Osteoblast (primary cell): ENCODE data around the gene MBP. TPM values are rescaled to one million over a fixed set of nuclear protein-coding genes. Genes with fewer than 3 reads are reported as not detected.

Source experiments
- DNase-seq: peaks from one replicate; pipeline ENCODE4 v3.0.0; 2011; ENCODE audit warnings: low spot score, mixed read lengths; ENCODE audit not compliant: insufficient read length; ENCODE audit errors: missing footprints
- H2AFZ ChIP-seq: 2 replicates; pipeline ENCODE4 v1.6.0; 2011; ENCODE audit warnings: mild to moderate bottlenecking, low read length
- H3K27ac ChIP-seq: 2 replicates; pipeline ENCODE4 v1.5.1; 2011; ENCODE audit warnings: mild to moderate bottlenecking, low read depth, low read length, moderate library complexity
- H3K27me3 ChIP-seq: 2 replicates; pipeline ENCODE4 v1.6.0; 2012; ENCODE audit warnings: mild to moderate bottlenecking, control low read depth, inconsistent platforms, low read length, moderate library complexity; ENCODE audit not compliant: insufficient read depth
- H3K36me3 ChIP-seq: 2 replicates; pipeline ENCODE4 v1.5.1; 2011; ENCODE audit warnings: mild to moderate bottlenecking, low read length, control low read depth, moderate library complexity; ENCODE audit not compliant: insufficient read depth
- H3K4me1 ChIP-seq: 2 replicates; pipeline ENCODE4 v1.5.1; 2011; ENCODE audit warnings: mild to moderate bottlenecking, low read length, control low read depth, moderate library complexity; ENCODE audit not compliant: insufficient read depth
- H3K4me2 ChIP-seq: 2 replicates; pipeline ENCODE4 v1.6.0; 2011; ENCODE audit warnings: mild to moderate bottlenecking, low read length; ENCODE audit not compliant: insufficient read depth
- H3K4me3 ChIP-seq: fragments of 200-600 bp; sonication (generic); 3 replicates; pipeline ENCODE4 v1.5.1; 2012; ENCODE audit warnings: mild to moderate bottlenecking, low read length, inconsistent platforms; ENCODE audit not compliant: insufficient read depth
- H3K79me2 ChIP-seq: 2 replicates; pipeline ENCODE4 v1.6.0; 2012; ENCODE audit warnings: mild to moderate bottlenecking, low read length, control low read depth, inconsistent platforms; ENCODE audit not compliant: insufficient read depth
- H3K9me3 ChIP-seq: 2 replicates; pipeline ENCODE4 v1.5.1; 2011; ENCODE audit warnings: low read depth, low read length, control low read depth
- H4K20me1 ChIP-seq: 2 replicates; pipeline ENCODE4 v1.6.0; 2012; ENCODE audit warnings: mild to moderate bottlenecking, low read length, control low read depth; ENCODE audit not compliant: insufficient read depth
- total RNA-seq: library from RNA; depleted of rRNA; stranded (reverse); fragments of >200 nt; gene quantifications from 2 replicates; pipeline ENCODE4 v1.2.3, GENCODE V29; 2012
- TF ChIP-seq, protein P1 (sequence below): IDR thresholded peaks from 2 replicates; pipeline ENCODE4 v1.5.1; 2011; ENCODE audit warnings: mild to moderate bottlenecking, low read depth, low read length, moderate library complexity; ENCODE audit errors: extremely low read depth

MBP gene
- total RNA-seq, 1 donor: 2.2 TPM

DNA sequence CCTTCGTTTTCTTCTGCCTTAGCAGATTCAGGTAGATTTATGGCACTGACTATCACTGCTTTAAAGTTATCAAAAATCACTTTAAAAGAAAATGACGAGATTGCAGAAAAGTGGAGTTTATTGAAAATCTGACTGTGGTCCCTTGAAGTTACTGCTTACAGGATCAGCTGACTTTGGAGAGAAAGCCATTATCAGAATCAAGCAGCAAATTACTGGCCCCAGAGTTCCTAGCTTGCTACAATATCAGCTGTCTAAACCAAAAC lies 18.5 kb downstream of the MBP start:
- TF ChIP-seq, protein P1, sequence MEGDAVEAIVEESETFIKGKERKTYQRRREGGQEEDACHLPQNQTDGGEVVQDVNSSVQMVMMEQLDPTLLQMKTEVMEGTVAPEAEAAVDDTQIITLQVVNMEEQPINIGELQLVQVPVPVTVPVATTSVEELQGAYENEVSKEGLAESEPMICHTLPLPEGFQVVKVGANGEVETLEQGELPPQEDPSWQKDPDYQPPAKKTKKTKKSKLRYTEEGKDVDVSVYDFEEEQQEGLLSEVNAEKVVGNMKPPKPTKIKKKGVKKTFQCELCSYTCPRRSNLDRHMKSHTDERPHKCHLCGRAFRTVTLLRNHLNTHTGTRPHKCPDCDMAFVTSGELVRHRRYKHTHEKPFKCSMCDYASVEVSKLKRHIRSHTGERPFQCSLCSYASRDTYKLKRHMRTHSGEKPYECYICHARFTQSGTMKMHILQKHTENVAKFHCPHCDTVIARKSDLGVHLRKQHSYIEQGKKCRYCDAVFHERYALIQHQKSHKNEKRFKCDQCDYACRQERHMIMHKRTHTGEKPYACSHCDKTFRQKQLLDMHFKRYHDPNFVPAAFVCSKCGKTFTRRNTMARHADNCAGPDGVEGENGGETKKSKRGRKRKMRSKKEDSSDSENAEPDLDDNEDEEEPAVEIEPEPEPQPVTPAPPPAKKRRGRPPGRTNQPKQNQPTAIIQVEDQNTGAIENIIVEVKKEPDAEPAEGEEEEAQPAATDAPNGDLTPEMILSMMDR: no peak
- peak overlapping the region; percentile 50 for H3K27ac ChIP-seq
- no peaks in the 10 kb centered on the region for H3K79me2 ChIP-seq
- H3K9me3 ChIP-seq: no peaks in the 10 kb centered on the region
- no peak overlapping the region for H2AFZ ChIP-seq
- peak overlapping the region; percentile 39 for H3K4me2 ChIP-seq
- no peaks in the 10 kb centered on the region for H4K20me1 ChIP-seq
- H3K4me3 ChIP-seq: no peak overlapping the region
- no peaks in the 10 kb centered on the region for H3K36me3 ChIP-seq
- no peak for DNase-seq
- H3K27me3 ChIP-seq: no peaks in the 10 kb centered on the region
- H3K4me1 ChIP-seq: peaks cover 8% of the 10 kb centered on the region

DNA sequence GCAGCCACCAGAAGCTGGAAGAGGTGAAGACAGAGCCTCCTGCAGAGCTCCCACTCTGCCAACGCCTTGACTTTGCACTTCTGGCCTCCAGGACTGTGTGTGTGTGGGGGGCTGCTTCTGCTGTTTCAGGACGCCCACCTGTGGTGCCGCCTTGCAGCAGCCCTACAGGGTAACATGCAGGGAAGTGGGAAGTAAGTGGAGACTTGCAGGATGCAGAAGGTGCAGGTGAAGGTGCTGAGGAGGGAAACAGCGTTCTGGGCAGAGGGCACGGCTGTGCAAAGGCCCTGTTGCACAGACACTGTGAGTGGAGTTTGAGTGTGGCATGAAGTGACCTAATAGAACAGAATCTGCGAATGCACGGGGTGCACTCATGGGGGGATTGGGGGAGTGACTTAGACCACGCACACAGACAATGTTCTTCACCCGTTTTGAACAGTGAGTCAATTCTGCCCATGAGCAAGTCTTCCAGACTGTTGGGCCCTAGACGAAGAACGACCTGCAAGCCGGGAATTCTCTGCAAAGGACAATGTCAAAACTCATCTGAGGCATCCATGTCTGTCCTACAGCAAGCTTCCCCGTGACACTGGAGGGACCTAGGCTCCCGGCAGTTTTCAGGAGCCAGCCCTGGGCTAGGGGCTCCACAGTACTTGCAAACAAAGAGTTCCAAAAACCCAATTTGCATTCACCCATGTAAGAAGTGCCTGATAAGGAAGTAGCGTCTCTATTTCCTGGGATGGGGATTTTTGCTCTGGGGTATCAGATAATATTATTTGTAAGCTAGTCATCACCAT lies 19.0 kb downstream of the MBP start:
- no peak for DNase-seq
- Histone ChIP-seq H3K36me3 (no peaks in the 10 kb centered on the region), H3K27ac (peak overlapping the region; percentile 50), H3K4me2 (no peak overlapping the region), H3K9me3 (no peaks in the 10 kb centered on the region), H2AFZ (no peak overlapping the region), H3K27me3 (no peaks in the 10 kb centered on the region), H3K4me3 (no peak overlapping the region), H4K20me1 (no peaks in the 10 kb centered on the region), H3K79me2 (no peaks in the 10 kb centered on the region), H3K4me1 (peaks cover 13% of the 10 kb centered on the region)
- TF ChIP-seq, protein P1: no peak

DNA sequence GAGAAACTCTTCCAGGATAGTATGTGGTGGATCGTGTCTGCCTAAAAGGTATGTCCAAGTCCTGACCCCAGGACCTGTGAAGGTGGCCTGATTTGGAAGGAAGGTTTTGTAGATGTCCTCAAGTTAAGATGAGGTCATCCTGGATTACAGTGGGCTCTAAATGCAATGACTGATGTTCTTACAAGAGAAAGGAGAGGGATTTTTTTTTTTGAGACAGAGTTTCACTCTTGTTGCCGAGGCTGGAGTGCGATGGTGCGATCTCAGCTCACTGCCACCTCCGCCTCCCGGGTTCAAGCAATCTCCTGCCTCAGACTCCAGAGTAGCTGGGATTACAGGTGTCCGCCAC lies 19.9 kb downstream of the MBP start:
- no peak for DNase-seq
- no peaks in the 10 kb centered on the region for H3K27me3 ChIP-seq
- H3K4me2 ChIP-seq: no peak overlapping the region

DNA sequence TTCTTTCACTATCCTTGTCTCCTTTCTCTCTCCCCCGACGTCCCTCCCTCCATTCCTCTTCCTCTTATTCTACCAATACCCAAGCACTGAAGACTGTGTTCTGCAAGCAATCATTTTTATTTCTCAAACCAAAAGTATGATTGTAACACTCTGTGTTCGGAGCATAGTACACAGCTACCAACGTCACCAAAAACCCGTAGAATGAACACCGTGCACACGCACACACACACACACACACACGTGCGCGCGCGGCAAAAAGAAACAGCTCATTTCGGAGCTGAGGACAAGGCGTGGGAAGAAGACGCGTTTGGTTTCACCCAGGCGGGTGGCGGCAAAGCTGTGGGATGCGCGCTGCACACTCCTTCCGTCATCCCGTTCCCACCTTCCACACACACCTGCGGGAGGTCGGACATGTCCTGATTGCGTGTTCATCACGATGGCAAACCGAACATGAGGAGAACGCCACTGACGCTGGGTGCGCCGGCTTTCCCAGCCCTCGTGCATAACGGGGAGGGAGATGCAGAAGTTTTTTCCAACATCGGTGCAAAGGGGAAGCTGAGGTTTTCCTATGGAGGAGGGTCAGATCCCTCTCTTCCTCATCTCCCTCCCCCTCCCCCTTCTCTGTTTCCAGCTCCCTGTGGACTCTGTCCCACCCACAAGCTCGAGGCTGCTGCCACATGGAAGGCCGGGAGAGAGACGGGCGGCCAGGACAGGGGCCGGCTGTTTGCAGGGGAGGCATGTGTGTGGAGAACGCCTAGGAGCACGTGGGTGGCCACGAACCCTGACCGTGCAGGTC lies 20.4 kb downstream of the MBP start:
- Histone ChIP-seq H3K36me3 (no peaks in the 10 kb centered on the region), H3K27ac (no peak overlapping the region), H3K79me2 (no peaks in the 10 kb centered on the region), H3K4me2 (no peak overlapping the region), H3K9me3 (no peaks in the 10 kb centered on the region), H2AFZ (no peak overlapping the region), H3K27me3 (no peaks in the 10 kb centered on the region), H3K4me3 (no peak overlapping the region), H4K20me1 (no peaks in the 10 kb centered on the region), H3K4me1 (peaks cover 25% of the 10 kb centered on the region)
- no peak for DNase-seq
- TF ChIP-seq, protein P1: no peak

More for the DNA sequence above, 19.9 kb downstream of the MBP start:
- H3K79me2 ChIP-seq: no peaks in the 10 kb centered on the region
- H4K20me1 ChIP-seq: no peaks in the 10 kb centered on the region
- TF ChIP-seq, protein P1: no peak
- H3K9me3 ChIP-seq: no peaks in the 10 kb centered on the region
- H2AFZ ChIP-seq: no peak overlapping the region
- H3K27ac ChIP-seq: no peak overlapping the region
- H3K4me3 ChIP-seq: no peak overlapping the region
- no peaks in the 10 kb centered on the region for H3K36me3 ChIP-seq
- H3K4me1 ChIP-seq: peaks cover 19% of the 10 kb centered on the region
